ENCODE measurements around the gene MPZL1.

DNA sequence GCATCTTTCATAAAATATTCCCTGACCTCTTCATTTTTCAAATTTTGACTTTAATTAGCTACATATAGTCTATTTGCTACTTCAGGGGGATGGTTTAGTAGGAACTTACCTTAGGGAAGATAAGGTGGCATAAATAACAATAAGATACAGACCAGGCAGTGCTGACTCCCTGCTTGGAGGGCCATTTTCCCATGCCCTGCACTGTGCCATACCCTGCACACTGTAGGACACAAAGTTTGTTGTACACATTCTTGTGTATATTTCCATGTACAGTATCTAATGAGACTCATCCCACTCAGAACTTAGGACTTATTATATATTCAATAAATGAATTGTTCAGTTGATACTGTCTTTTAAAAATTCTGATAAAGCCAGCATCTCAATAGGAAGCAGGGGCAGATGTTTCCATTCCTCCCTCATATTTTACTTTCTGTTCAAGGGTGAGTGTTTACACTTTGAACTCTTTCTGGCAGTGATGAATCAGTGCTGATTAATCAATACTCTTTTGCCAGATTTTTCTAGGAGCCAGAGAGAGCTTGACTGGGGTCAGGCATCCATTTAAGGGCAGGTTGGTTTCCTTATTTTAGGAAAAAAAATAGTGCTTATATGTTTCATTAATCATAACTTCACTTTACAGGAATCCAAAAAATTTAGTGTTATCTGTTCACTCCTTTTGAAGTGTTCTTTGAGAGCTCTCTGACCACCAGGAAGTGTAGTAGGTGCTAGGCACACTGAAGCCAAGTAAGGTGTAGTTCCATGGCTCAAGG is 30.6 kb downstream of the MPZL1 start:
- TF ChIP-seq, protein P1, sequence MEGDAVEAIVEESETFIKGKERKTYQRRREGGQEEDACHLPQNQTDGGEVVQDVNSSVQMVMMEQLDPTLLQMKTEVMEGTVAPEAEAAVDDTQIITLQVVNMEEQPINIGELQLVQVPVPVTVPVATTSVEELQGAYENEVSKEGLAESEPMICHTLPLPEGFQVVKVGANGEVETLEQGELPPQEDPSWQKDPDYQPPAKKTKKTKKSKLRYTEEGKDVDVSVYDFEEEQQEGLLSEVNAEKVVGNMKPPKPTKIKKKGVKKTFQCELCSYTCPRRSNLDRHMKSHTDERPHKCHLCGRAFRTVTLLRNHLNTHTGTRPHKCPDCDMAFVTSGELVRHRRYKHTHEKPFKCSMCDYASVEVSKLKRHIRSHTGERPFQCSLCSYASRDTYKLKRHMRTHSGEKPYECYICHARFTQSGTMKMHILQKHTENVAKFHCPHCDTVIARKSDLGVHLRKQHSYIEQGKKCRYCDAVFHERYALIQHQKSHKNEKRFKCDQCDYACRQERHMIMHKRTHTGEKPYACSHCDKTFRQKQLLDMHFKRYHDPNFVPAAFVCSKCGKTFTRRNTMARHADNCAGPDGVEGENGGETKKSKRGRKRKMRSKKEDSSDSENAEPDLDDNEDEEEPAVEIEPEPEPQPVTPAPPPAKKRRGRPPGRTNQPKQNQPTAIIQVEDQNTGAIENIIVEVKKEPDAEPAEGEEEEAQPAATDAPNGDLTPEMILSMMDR (IDR thresholded peaks at IDR 0.05), result no peak
- no peak for TF ChIP-seq POLR2A (IDR thresholded peaks at IDR 0.05)

All from uterus (tissue), 2 donors.